GM18505 (cell line): ENCODE measurements around the gene GLB1L2.
"Not testable (repeated sequence)": the region's sequence is repeated elsewhere in the genome, so short reads cannot be mapped to it uniquely, and the experiment has no call there.

ENCODE experiments used
- ATAC-seq: cut with Tn5 transposase; IDR thresholded peaks from one replicate; pipeline ENCODE4 v1.9.1; 2021; ENCODE audit not compliant: unreplicated experiment
- POLR2A ChIP-seq: IDR thresholded peaks from 4 replicates; pipeline ENCODE4 v1.6.1; 2011; ENCODE audit warnings: borderline replicate concordance; ENCODE audit not compliant: insufficient read depth, insufficient read length; ENCODE audit errors: extremely low read depth

GLB1L2 gene

DNA sequence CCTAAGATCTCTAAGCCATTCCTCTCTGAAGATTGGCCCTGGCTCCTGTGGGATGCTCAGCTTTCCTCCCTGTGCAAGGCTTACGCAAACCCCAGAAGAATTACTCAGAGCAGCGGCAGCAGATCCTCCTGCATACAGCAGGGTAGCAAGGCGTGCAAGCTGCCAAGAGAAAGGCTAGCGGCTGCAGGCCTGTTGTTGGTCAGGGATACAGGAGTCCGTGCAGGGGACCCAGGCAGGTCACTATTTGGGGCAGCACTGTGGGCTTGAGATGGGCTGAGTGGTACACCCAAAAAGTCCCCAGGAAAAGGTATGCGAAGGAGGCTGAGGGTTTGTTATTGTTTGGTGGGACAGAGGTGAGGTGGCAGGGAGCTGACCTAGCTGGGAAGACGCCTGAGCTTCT, 1.5 kb downstream of the GLB1L2 start:
- no peak for ATAC-seq
- no peak for TF ChIP-seq POLR2A

DNA sequence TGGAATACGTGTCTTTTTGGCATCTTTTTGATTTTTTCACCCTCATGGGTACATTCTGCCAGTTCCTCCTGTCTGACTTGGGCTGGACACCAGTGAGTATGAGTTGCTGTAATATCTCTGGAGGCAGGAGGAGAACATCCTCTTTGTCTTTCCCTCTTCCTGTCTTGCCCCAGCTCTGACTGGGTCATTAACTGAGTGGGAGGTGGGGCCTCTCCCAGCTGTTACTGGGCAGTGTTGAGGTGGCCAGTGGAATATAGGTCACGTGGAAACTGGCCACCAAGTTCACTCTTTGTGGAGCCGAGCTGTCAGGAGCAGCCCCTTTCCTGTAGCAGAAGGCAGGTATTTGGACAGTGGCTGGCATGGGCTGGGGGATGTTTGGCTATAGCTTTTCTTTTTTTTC, 2.2 kb downstream of the GLB1L2 start:
- TF ChIP-seq POLR2A = no peak
- ATAC-seq = no peak

GRCh38 chr11:134334796-134335571, 3.2 kb downstream of the GLB1L2 start:
- no peak for TF ChIP-seq POLR2A
- no peak for ATAC-seq

DNA sequence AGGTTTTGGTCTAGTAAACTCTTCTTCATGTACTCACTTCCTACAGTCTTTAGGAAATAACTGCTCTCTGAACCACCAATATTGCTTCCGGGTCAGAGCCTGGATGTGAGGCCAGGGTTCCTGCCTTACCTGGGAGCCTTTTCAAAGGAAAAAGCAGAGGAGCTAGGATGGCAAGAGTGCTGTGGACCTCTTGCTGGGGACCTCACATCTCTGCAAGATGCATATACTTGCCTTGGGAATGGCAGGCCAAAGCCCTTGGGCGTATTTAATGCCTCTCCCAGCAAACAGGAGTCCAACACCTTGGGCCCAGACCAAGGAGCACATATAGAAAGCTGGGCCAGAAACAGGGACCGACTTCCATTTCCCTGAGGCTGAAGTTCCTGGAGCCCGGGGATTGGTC, 5.3 kb downstream of the GLB1L2 start:
- no peak for ATAC-seq
- no peak for TF ChIP-seq POLR2A

- ATAC-seq = no peak
- TF ChIP-seq POLR2A = no peak
These were observed 6.3 kb downstream of the GLB1L2 start for GRCh38 chr11:134338068-134338467.

- no peak for ATAC-seq
- no peak for TF ChIP-seq POLR2A
These were observed 6.9 kb downstream of the GLB1L2 start for GRCh38 chr11:134338654-134339053.

GRCh38 chr11:134339756-134340155, 8.0 kb downstream of the GLB1L2 start:
- no peak for ATAC-seq
- no peak for TF ChIP-seq POLR2A

DNA sequence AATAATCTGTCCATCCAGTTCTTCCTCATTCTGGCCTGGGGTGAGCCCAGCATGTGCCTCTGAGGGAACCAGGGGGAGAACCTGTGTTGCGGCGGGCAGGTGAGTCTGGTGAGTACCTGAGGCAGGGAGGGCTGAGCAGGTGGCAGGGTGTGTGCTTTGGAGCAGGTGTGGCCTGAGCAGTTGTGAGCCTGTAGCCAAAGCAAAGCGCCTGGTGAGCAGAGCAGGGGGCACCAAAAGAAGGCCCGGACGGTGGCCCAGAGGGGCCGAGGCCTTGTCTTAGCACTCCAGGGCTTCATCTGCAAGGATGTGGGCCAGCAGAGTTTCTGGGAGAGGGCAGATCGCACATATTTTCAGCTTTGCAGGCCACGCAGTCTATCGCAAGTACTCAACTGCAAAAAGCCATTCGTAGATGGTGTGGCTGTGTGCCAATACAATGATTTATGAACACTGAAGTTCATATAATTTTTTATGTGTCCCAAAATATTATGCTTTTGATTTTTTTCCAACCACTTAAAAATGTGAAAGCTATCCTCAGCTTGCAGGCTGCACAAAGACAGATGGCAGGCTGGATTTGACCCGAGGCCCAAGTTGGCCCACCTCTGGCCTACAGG, 8.7 kb downstream of the GLB1L2 start:
- TF ChIP-seq POLR2A = no peak
- ATAC-seq = no peak

DNA sequence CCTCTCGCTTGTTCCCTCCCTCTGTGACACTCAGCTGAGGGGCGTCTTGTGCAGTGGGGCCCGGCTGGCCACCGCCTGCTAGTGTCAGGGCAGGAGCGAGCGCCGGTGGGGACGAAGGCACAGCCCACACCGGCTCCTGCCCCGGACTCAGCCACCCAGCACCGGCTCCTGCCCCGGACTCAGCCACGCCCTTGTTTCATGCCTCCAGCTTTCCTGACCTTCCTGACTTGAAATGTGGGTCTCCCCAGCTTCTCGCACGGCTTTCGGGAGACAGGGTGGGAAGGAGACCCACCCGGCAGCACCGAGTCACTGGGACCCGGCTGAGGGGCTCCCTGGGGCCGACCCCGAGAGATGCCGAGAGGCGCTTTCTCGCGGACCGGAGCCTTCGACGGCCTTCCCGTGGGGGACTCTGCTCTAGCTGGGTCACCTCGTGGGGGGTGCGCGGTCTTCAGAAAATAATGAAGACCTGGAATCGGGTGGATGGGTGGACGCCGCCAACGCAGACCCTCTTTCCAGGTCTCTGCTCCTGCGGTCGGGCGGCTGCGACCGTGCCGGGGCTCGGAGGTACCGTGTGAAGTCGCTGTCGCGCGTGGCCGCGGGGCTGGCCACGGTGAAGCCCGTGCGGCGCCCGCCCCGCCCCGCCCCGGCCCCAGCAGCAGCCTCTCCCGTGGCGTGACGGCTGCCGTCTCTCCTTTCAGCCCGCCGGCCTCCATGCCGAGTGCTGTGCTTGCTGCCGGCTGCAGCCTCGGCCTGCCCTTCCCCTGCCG, 10.2 kb downstream of the GLB1L2 start:
- TF ChIP-seq POLR2A = no peak
- ATAC-seq = no peak

- TF ChIP-seq POLR2A = no peak
- no peak for ATAC-seq
These were observed 11.0 kb downstream of the GLB1L2 start for GRCh38 chr11:134342572-134343340.

- ATAC-seq = no peak
- TF ChIP-seq POLR2A = no peak
These were observed 11.9 kb downstream of the GLB1L2 start for GRCh38 chr11:134343646-134344045.

DNA sequence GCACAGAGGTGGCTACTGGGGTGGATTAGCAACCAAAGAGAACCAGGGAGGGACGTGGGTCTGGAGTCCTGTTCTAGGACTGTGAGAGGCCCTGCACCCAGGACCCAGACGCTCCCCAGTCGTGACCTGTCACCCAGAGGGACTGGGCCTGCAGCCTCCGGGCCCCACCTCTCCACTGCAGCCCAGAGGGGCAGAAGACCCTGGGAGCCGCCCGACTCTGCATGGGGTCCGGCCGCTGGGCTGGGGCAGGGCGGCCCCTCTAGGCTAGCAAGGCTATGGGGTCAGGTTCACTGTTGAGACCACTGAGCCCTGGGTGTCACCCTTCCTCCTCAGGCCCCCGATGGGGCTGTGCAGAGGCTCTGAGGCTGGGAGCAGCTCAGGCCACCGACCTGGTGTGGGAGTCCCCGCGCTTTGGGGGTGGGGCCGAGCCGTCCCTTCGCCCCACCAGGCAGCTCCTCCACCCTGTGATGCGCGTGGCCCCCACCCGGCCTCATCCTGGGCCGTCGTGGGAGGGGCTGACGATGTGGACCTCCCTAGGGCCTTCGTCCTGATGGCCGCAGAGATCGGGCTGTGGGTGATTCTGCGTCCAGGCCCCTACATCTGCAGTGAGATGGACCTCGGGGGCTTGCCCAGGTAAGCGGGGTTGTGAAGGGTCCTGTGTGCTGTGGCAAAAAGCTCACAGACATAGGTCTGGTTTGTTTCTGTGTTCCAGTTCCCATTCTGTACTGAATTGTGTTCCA, 12.9 kb downstream of the GLB1L2 start:
- ATAC-seq = not testable (repeated sequence)

DNA sequence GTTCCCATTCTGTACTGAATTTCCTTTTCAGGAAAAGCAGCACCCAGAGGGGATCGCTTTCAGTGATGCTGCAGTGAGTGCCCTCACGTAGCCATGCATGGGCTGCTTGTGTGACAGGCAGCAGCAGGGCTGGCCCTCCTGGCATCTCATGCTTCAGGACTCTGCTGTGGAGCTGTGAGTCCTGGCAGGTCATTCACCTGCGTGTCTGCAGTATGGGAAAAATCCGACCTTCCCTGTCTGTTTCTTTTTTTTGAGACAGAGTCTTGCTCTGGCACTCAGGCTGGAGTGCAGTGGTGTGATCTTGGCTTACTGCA, 13.4 kb downstream of the GLB1L2 start:
- ATAC-seq = no peak
- no peak for TF ChIP-seq POLR2A
